Measurements from ENCODE around the gene RHBDF2. TPM values are rescaled to one million over a fixed set of nuclear protein-coding genes. Genes with fewer than 3 reads are reported as not detected.

The RHBDF2 gene
- total and polyA plus RNA-seq, 8 donors = 7.5 to 61.7 (median 11.0) TPM

DNA sequence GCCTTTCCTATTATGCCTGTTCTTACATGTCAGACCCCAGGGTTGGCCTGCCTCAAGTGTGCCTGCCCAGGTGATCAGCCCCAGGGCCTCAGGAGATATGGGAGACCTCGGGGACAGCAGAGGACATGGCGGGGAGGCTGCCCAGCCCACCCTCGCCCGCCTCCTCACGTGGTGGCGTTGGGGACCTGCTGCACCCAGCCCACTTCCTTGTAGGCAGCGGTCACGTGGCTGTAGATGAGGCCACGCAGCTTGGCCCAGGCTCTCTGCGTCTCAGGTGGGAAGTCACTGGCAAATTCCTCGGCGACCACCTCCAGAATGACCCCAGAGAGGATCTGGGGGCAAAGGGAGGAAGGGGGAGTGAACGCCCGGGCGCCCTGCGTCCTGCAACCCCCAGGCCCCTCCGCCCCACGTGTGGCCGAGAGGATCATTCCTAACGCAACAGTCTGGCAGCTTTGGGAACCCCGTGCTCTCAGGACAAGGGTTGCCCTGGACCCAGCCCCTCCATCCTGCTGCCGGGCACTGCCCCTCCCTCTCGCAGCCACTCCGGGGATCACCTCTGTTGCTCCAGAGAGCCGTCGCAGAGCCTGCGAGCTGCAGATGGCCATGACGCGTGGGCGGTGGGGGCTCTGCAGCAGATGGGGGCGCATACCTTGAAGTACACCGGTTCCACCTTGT lies 29.7 kb upstream of the RHBDF2 start:
- ATAC-seq = no peak
- DNase-seq = no peak
- Histone ChIP-seq H3K4me1 (peaks cover 37 to 50% of the 10 kb centered on the region in 2 donors), H3K27ac (peak overlapping the region; percentile 80 to 89), H3K36me3 (no peaks in the 10 kb centered on the region), H3K9me3 (no peaks in the 10 kb centered on the region), H3K4me3 (no peak overlapping the region), H3K27me3 (peaks cover 0 to 2% of the 10 kb centered on the region in 2 donors)
- intact Hi-C loops (cut with DNase I) = no loop called here
- TF ChIP-seq, protein P1, sequence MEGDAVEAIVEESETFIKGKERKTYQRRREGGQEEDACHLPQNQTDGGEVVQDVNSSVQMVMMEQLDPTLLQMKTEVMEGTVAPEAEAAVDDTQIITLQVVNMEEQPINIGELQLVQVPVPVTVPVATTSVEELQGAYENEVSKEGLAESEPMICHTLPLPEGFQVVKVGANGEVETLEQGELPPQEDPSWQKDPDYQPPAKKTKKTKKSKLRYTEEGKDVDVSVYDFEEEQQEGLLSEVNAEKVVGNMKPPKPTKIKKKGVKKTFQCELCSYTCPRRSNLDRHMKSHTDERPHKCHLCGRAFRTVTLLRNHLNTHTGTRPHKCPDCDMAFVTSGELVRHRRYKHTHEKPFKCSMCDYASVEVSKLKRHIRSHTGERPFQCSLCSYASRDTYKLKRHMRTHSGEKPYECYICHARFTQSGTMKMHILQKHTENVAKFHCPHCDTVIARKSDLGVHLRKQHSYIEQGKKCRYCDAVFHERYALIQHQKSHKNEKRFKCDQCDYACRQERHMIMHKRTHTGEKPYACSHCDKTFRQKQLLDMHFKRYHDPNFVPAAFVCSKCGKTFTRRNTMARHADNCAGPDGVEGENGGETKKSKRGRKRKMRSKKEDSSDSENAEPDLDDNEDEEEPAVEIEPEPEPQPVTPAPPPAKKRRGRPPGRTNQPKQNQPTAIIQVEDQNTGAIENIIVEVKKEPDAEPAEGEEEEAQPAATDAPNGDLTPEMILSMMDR (IDR thresholded peaks at IDR 0.05) = no peak

DNA sequence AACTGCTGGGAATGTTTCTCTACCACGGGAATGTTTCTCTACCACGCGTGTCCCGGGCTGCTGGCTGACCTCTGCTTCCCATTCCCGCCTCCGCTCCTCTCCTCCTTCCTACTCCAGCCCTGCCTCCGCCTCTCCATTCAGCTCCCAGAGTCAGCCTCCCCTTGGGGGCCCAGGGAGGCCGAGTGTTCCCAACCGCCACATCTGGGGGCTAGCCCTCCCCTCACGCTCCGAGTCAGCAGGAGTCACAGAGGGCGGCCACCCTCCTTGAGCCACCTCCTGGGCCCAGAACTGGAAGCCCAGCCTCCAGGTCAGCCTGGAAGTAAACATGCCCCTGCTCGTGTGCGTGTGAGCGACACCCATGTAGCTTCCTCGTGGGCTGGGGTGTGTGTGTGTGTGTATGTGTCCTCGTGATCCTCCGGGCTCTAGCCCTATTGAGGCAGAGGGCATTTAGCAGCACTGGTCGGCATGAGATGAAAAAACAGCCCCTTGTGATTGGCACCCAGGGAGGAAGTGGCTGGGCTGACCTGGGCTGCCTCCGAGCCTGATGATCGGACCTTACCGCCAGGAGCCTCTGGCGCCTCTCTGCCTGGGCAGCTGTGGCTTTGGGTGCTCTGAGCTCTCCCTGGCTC lies 29.0 kb upstream of the RHBDF2 start:
- no peaks in the 10 kb centered on the region for H3K27me3 ChIP-seq
- H3K4me1 ChIP-seq = peaks cover 38 to 53% of the 10 kb centered on the region in 2 donors
- no peaks in the 10 kb centered on the region for H3K36me3 ChIP-seq
- ATAC-seq = peak; percentile 37
- H3K4me3 ChIP-seq = no peak overlapping the region
- TF ChIP-seq, protein P1 (IDR thresholded peaks at IDR 0.05) = no peak
- DNase-seq = peak in 1 of 4 donors; percentile 71
- intact Hi-C loops (cut with DNase I) = no loop called here
- no peaks in the 10 kb centered on the region for H3K9me3 ChIP-seq
- H3K27ac ChIP-seq = peak overlapping the region; percentile 80 to 89

DNA sequence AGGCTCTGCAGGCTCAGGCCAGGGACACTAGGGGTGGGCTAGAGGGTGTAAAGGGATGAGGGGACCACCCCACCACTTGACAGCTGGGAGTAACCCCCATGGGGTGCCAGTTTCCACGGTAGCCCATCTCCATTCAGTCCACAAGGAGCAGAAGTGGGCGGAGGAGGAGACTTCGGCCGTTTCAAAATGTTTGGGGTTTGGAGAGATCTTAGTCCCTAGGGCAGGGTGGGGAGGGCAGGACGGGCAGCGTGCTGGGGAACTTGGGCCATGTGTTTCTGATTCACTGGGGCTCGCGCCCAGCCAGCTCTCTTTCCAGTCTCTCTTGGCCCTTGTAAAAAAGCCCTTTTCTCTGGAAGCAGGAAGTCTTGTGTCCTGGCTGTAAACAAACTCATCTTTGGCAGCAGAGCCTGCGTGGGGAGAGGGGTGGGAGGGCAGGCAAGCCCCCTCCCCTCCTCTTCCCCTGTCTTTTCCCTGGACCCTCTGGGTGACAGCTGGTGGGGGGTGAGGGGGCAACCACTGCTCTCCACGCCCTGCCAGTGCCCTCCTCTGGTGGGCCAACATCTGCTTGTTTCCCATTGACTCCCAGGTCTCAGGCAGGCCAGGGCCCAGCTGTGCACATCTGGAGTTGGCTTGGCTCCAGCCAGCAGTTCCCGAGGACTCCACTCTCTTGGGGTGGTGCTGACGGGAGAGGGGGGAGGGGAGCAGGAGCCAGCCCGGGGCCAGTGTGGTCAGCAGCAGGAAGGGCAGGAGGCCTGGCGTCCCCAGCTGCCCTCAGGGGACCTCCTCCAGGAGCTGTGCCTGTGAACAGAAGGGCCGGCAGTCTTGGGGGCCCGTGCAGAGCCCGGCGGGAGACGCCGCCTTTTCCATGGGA lies 28.2 kb upstream of the RHBDF2 start:
- no peaks in the 10 kb centered on the region for H3K27me3 ChIP-seq
- H3K9me3 ChIP-seq = no peaks in the 10 kb centered on the region
- TF ChIP-seq, protein P1 (IDR thresholded peaks at IDR 0.05) = no peak
- no peaks in the 10 kb centered on the region for H3K36me3 ChIP-seq
- no peak overlapping the region for H3K4me3 ChIP-seq
- intact Hi-C loops (cut with DNase I) = no loop called here
- peaks cover 45 to 61% of the 10 kb centered on the region in 2 donors for H3K4me1 ChIP-seq
- ATAC-seq (peak; percentile 72), DNase-seq (peak in 3 of 4 donors; percentile 83 to 99 (median 98))
- H3K27ac ChIP-seq = peak overlapping the region; percentile 80 to 89

DNA sequence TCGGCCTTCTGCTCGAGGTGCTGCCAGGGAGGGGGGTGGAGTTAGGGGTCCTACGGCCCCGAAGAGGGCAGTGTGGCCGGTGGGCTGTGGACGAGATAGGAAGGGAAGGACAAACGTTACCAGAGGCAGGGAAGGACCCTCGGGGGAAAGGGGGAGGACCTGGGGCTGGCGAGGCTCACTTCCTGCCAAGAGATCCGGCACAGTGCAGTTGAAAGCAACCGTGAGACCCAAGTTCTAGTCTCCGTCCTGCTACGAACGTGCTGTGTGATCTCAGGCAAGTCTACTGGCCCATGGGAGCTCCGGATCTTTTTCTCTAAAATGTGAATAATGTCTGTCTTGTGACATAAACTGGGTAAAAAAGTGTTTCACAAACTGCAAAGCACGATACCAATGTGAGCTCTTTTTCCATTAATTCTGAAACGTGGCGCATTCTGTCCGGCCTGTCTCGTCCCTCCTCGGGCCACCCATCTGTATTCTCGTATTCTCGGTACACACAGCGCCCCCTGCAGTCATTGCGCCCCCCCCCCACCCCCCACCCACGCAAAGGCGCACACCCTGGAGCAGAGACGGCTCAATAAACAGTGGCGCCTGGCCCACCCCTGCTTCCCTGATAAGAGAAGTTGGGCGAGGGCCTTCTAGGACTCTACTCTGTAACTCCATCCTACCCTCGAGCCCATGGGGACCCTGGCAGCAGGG lies 27.5 kb upstream of the RHBDF2 start:
- ATAC-seq = no peak
- TF ChIP-seq, protein P1 (IDR thresholded peaks at IDR 0.05) = no peak
- no peaks in the 10 kb centered on the region for H3K27me3 ChIP-seq
- peaks cover 47 to 64% of the 10 kb centered on the region in 2 donors for H3K4me1 ChIP-seq
- peak in 1 of 4 donors; percentile 54 for DNase-seq
- intact Hi-C loops (cut with DNase I) = no loop called here
- peak overlapping the region in 1 of 2 donors; percentile 32 for H3K4me3 ChIP-seq
- H3K36me3 ChIP-seq = no peaks in the 10 kb centered on the region
- H3K27ac ChIP-seq = peak overlapping the region; percentile 80 to 89
- H3K9me3 ChIP-seq = no peaks in the 10 kb centered on the region
